Gastrocnemius medialis (tissue), 4 donors: ENCODE results near the gene GCH1.

Experiments
- CTCF ChIP-seq, 5 experiments: fragments of 450-650 bp in 3 of 5; fragments of 200-600 bp in 2 of 5; sonication (generic) in 2 of 5; IDR thresholded peaks in 4 of 5; conservative IDR thresholded peaks in 1 of 5; 1 replicate in 4 of 5; 2 replicates in 1 of 5; pipeline ENCODE4 v1.5.1; 2016 to 2019; ENCODE audit warnings: antibody characterized with exemption in 5 of 5, mild to moderate bottlenecking in 3 of 5, moderate library complexity in 3 of 5
- POLR2A ChIP-seq, 2 donors: fragments of 450-650 bp; IDR thresholded peaks; one replicate each; pipeline ENCODE4 v1.6.1; 2017; ENCODE audit warnings: antibody characterized with exemption in 2 of 2, mild to moderate bottlenecking in 2 of 2, moderate library complexity in 2 of 2

- TF ChIP-seq POLR2A (IDR thresholded peaks at IDR 0.05) = no peak
- no peak for TF ChIP-seq CTCF (IDR thresholded peaks at IDR 0.05 in 4 of 5, conservative IDR thresholded peaks at IDR 0.05 in 1 of 5)
Observed at GRCh38 chr14:54836231-54836630, 66.4 kb downstream of the GCH1 start.
